NCI-H1694 (cell line): ENCODE results near the gene LRBA.
A peak's percentile ranks its signal among the peaks of the same experiment; 100 is the strongest.

Experiments used
- DNase-seq: peaks from one replicate; lab custom pipeline; 2025; lab: John Stamatoyannopoulos, UW

The LRBA gene

DNA sequence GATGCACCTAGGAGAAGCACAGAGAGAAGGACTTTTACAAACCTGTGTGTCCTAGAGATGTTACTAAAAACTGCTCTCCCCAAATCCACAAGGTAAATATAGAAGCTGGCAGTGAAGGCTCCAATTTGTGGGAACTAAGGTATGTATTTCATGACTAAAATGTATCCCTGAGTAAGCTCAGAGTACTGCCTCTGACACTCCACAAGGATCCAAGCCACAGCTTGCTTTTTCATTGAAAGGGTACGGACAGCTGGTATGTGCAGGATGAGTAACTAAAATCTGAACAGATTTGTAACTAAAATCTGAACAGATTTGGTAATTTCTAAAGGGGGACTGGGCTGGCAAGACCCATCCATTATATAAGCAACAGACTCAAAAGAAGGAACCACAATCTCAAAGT lies 749.3 kb downstream of the LRBA start:
- DNase-seq: no peak

DNA sequence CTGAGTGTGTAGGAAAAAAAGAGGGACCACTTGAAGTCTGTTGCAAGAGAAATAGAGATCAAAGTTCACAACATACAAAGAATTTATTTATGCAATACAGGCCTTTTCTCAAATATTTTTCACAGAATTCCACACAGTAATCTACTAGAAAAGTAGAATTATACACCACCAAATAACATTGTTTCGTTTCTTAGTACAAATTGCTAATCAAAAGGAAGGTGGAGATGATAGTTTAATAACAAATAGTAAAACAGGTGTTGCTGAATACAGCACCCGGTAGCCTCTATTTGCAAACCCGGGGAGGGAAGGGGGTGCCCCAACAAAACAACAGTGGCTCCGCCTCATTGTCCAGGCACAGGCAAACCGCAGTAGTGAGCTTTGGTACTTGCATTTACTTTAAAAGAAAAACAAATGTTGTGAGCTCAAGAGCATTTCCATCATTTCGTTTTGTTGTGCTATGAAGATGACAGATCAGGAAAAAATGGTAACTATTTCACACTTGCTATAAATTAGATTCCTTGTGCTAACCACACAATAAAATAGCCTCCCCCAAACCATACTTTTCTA lies 750.4 kb downstream of the LRBA start:
- no peak for DNase-seq

DNA sequence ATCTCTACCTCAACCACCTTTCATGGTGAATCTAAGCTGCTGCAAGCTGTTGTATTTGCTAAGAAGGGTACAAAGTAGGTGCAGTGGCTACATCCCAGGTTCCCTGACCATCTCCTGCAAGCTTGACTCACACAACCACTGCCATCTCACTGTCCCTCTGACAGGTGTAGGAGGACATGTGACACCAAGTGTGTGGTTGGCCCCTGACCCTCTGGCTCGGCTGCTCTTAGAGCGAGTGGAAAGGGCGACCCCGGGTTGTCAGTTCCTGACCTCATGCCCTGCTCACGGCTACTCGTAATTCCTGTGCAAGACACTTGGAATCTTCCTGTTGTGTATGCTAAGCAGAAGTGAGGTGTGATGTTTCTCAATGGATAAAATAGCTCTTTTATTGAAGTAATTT lies 752.5 kb downstream of the LRBA start:
- DNase-seq: no peak

DNA sequence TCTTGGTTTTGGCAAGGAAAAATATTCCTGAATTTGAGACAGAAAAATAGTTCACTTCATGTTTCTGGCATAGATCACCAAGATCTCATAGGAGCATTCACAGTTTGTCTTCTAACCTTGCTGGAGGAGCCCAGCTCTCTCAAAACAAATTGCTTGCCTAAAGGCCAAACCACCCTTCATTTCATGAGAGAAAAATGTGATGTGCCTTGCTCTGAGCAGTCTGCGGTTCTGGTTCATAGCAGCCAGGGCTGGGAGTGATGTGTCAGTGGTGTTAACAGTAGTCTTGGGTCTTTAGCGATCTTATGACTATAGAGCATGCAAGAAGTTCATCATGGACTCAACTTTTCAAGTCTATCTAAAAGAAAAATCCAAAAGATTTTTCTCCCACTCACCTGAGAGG lies 753.5 kb downstream of the LRBA start:
- DNase-seq: no peak

DNA sequence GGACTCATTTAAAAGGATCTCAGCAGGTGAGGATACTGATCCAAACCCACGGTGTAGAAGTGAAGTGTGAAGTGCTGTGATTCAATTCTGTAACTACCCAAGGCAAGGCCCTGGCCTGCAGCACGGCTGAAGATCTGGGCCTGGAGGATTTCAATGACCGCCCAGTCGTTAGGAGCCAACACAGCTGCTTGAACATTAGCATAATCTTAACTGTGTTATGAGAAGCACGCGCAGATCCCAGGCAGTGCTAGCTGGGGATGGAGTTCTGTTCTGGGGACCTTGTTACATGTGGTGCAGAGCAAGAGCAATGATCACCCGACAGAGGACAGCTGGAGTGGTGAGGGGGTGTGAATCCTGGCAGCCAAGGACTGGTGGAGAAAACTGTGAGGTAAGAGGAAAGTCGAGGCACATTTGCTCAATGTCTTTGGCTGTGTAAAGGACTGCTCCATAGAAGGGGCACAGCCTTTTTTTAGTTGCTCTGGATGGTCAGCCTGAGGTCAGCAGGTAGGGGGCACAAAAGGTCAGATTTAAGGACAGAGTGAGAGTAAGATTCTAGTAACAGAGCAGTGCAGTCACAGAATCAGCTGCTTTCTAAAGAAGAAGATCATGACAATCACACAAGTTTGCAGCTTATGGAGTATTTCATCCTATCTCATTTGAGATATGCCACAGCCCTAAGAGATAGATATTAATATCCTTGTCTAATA lies 755.1 kb downstream of the LRBA start:
- DNase-seq: no peak

DNA sequence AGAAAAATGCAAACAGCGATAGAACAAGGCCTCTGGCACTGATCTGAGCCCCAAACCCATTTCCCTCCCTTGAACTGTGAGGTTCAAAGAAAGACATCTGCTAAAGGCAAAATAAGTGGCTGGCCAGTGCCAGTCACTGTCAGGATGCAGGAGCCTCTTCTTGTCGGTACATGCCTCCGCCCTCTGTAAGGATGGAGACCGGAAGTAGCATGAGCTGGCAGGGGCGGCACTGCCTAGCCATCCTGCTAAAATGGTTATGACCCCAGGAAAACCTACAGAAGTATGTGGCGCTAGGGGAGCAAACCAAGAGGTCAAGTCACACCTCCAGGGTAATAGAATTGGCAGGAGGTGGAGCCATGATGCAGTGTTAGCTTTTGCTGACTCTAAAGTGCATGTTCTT lies 756.5 kb downstream of the LRBA start:
- no peak for DNase-seq

DNA sequence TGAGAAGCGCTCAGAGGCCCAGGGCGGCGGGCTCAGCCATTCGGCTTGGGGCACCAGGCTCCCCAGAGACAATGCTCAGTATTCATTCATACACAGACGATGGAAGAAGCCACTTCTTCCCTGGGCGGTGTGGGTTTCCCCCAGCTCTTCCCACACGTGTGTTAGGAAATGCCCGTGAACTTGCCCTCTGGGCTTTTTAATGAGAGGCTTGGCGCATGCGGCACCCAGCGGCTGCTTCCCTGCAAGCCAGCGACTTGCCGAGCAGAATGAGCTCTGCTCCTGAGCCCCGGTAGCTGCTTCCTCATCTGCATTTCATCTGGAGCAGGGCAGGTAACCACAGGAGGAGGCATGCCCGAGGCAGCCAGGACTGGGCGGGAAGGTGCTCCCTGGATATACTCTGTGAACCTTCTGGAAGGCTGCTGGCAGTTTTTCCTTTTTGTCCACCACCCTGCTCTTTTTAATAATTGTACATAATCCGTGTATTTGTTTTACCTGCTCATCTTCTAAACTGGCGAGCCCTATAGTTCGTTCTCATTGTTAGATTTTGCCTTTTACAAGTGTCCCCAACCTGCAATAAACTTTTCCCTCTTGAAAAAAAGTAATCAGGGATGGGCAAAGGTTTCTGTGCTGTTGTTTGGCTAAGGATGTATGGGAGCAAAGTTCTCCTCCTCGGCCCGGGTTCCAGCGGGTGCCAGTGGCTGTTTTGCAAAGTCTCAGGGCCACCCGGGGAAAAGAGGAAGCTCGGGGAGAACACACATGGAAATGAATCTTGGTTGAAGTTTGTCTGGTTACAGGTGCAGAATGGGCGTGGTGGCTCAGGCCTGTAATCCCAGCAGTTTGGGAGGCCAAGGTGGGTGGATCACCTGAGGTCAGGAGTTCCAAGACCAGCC lies 758.0 kb downstream of the LRBA start:
- DNase-seq: no peak

DNA sequence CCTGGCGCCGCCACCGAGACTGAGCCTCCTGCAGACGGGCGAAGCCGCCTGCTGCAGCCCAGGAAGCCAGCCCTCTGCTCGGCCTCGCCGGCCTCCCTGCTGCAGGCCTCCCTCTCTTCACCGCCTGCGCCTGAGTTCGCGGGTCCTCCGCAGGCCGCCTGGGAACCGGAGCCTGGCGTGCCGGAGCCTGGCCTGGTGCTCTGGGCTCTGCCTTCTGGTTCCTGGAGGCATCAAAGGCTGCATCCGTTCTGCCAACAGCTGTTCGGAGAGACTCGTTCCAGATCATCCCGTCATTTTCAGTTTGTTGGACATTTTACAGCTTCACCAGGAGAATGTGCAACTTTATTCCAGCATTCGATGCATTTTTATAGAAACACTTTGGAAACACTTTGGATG lies 758.9 kb downstream of the LRBA start:
- DNase-seq: no peak

DNA sequence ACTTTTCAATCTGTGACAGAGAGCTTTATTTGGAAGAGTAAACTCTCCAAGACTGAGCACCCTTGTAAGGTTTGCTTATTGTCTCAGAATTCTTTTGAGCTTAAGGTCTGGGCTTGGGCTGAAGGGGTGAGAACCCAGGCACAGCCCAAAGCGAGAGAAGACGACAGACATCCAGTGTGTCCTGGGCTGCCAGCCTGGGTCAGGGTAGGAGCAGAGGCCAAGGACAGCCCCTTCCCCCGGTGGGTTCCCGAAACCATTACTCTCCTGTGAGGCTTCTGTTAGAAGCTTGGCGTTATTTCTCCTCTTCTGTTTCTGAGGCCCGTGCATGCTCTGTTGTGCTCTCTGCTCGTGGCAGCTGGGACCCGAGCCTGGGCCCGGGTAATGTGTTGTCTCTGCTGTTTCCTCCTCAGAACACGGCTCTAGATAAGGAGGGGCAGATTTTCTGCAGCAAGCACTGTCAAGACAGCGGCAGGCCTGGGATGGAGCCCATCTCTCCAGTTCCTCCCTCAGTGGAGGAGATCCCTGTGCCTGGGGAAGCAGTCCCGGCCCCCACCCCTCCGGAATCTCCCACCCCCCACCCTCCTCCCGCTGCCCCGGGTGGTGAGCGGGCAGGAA lies 759.4 kb downstream of the LRBA start:
- DNase-seq: no peak

DNA sequence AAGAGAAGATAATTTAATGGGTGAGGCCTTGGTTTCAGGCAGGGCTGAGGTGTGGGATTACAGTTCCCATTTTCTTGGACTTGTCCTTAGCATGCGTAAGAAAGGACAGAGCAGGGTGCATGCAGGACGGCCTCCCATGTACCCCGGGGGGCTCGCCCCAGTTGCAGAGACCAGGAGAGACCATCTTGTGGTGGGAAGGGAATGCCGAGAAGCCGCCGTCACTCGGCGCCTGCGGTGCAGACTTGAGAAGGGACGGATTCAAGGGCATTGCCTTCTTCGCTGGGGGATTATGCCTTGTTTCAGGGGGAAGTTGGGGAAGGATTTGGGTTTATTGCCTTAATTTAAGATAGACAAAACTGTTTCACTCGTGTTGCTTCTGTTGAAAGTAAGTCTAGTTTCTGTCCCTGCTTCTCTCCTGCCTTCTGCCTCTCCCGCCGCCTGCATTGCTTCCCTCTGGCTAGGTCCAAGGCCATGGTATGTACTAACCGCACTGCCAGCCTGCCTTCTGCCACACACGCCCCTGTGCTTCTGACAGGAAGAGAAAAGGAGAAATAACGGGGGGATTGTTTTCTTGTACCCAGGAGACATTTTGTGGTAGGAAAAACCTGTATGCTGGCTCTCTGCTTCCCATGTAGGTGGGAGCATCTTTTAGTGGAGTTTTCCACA lies 761.0 kb downstream of the LRBA start:
- no peak for DNase-seq

DNA sequence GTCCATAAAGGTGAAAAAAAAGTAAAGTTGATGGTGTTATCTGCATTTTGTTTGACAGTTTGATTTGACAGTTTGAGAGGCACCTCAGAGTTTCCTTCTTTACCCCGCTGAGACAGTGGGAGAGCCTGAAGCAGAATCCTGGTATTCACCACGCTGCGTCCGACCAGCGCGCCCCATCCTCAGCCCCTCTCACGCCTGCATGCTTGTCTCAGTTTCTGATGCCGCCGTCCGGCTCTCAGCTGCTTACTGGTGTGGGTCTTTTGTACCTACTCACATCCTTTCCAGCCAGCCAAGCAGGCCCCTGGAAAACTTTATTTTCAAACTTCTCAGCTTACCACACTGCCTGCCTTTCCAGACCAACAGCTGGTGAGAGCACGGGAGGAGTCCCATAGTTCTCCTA lies 761.7 kb downstream of the LRBA start:
- DNase-seq: no peak

DNA sequence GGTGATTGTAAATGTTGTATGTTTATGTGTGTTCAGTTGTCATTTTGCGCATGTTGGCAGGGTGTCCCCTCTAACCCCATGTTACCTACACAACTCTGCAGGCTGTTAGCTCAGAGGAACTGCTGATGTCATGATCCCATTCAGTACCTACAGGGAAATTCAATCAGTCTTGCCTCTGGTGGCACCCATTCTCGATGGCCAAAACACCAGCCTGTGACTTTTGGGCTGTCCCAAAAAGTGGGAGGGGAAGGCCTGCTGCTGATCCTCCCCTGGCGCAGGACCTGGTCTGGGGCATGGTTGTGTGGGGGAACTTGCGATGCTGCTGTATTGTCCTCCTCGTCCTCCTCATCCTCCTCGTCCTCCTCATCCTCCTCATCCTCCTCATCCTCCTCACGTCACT lies 762.3 kb downstream of the LRBA start:
- no peak for DNase-seq

DNA sequence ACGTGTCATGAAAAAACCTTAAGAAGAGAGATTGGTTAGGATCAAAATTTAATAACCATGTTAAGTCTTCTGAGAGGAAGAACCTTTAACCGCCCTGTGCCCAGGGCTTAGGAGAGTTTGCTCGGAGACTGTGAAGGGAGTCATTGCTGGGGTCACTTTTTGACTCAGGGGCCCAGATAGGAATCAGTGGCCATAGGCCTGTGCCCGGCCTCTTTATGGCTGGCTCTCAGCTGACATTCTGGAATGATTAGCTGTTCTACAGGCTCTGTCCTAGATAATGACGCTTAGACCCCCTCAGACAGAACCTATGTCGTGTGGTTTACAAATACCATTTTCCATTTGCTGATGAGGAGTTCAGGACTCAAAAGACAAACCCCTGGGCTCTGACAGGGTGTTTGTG lies 762.8 kb downstream of the LRBA start:
- DNase-seq: no peak

DNA sequence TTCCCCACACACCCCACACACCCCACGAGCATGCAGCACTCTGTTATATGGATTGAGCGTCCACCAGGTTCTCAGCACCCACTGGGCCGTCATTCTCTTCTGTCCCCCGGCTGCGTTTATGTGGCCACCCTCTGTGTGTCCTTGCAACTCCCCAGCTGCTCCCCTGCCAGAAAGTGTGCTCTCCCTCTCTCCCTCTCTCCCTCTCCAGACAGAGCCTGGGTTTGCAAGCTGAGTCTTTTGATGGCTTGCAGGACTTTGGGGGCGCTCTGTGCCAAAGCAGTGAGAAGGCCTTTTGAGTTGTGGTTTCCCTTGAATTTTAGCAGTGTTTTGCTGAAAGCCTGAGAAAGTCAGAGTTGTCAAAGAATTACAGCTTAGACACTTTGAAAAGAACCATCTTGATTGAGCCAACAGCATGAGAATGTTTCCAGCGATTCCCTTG lies 763.3 kb downstream of the LRBA start:
- no peak for DNase-seq

DNA sequence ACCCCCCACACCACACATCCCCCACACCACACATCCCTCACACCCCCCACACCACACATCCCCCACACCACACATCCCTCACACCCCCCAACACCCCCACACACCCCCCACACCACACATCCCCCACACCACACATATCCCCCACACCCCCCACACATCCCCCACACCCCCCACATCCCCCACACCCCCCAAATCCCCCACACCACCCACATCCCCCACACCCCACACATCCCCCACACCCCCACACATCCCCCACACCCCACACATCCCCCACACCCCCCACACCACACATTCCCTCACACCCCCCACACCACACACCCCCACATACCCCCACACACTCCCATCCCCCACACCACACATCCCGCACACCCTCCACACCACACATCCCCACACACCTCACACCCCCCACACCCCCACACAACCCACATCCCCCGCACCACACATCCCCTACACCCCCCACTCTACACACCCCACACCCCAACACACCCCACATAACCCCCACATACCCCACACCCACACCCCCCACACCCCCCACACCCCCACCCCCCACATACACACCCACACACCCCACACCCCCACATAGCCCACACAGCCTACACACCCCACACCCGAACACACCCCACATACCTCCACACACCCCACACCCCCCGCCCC lies 764.0 kb downstream of the LRBA start:
- no peak for DNase-seq

DNA sequence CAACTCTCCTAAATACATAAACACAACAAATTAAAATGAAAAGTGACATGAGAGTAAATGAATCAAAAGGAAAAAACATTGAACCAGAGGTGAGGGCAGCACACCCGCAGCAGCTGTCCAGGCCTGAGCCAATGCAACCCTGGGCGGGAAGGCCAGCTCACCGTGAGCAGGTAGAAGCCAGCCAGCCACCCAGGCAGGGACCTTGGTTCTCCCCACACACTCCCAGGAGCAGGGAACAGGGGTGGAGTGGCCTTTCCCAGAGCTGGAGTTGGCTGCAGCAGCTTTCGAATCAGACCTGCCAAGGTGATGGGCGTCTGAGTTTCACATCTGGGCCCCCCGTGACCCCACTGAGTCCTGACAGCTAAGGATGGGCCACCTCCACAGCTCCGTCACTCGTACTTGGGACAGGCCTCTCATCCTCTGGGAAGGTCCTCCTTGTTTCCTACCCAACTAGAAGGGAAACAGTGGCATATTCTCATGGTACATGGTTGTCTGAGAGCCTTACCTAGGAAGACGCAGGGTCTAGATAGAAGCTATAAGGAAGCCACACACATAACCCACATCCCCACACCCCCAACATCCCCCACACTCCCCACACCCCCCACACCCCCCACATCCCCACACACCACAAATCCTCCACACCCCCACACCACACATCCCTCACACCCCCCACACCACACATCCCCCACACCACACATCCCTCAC lies 764.6 kb downstream of the LRBA start:
- no peak for DNase-seq

DNA sequence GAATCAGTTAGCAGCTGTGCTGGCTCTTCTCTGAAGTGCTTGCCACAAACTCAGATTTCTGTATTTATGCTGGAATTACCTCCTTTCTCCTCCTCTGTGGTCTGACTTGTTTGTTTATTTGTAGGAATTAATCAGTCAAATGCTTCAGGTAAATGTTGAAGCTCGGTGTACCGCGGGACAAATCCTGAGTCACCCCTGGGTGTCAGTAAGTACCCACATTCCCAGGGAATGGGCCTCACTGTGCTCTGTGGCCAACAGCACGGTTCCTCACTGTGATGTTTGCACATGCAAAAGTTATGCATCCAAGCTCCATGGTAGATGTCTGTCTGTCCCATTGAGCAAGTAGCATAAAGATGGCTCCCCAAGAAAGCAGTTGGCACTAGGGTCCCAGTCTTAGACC lies 766.9 kb downstream of the LRBA start:
- DNase-seq: no peak

DNA sequence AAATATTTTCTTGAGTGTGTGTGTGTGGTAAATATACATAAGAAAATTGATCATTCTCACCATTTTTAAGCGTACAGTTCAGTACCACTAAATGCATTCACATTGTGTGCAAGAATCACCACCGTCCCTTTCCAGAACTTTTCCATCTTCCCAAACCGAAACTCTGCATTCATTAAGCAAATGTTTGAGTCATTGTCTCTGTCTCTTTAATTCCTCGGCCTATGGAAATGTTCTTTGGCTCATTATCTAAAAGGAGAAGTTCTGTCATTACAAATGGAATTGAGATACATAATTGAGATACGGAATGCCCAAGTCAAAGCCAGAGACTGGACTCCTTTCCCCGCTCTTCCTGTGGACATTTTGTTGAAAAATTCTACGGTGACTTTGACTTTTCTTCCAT lies 767.9 kb downstream of the LRBA start:
- DNase-seq: no peak

DNA sequence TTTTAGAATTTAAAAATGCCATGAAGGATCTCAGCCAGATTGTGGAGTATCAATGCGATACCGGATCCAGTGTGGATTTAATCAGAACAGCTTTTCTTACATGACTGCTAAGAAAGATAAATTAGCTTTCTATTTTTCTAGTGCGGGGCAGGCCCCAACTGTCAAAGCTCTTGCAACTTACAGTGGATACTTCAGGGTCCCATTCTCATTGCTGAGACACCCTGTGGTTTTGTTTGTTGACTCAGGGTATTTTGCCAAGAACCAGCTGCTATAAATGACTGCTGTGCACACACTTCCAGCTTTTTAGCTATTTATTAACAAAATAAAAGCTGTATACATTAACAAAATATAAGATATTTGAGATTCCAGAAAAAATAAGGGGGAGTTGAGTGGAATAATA lies 770.5 kb downstream of the LRBA start:
- DNase-seq: no peak

DNA sequence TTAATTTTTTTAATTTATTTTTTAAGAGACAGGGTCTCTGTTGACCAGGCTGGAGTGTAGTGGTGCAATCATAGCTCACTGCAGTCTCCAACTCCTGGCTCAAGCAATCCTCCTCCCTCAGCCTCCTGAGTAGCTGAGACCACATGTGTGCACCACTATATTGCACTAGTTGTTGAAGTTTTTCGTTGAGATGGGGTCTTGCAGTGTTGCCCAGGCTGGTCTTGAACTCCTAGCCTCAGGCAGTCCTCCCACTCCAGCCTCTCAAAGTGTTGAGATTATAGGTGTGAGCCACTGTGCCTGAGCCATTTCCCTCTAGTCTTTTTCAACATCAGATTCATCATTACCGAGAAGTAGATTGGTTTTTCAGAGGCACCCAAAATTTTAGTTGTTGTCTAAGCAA lies 771.2 kb downstream of the LRBA start:
- no peak for DNase-seq

DNA sequence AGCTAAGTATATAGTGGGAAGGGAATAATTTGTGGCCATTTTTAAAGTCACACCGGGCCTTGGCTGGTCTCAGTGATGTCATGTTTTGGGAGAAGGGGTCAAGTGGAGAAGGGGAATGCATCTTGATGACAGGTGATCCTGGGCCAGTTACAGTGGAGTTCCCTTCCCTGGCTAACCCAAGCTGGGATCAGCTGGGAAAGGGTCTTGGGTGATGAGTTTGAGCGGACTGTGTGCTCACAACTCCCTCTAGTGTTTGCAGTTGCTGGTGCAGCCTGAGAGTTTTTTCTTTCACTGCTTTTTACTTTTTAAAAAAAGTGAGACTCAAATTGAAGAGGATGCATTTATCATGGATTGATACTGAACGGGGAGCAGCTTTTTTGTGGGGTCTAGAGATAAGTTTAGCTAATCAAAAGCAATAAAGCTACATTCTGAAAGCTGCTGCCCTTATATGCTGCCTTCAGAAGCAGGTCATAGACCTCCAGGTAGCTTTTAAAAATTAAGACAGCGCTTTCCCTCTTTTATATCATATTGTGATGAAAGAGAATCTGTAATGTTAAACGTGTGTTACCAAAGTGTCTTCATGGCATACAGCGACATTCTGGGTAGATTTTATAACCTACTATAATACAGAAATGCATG lies 772.1 kb downstream of the LRBA start:
- DNase-seq: peak; percentile 24
